ENCODE measurements around the gene BAD. TPM values are rescaled to one million over a fixed set of nuclear protein-coding genes. Genes with fewer than 3 reads are reported as not detected.

BAD gene
- total RNA-seq, 1 experiment from 2014 or later, result 50.5 TPM

- Mint-ChIP-seq H3K4me3 (ENCODE audit: unreplicated experiment) (peak within 1 kb of the TSS; percentile 84), H3K27ac (ENCODE audit: unreplicated experiment) (peak within 1 kb of the TSS; percentile 97), H3K27me3 (ENCODE audit: insufficient read depth, unreplicated experiment) (no peaks in the 10 kb centered on the region), H3K4me1 (ENCODE audit: low read depth, unreplicated experiment) (peaks cover 28% of the 10 kb centered on the region), H3K36me3 (ENCODE audit: insufficient read depth, unreplicated experiment) (peaks cover 69% of the 10 kb centered on the region), H3K9me3 (ENCODE audit: unreplicated experiment) (no peaks in the 10 kb centered on the region)
- intact Hi-C loops (cut with micrococcal nuclease; ENCODE audit: unreplicated experiment), result loop anchor here (1.0 to 5.0 kb wide), 6 partner anchors 13 to 331 kb away; partner anchors contain the start of gene ESRRA
- H3K36me3 ChIP-seq (ENCODE audit: control insufficient read depth, insufficient read depth, low read length), result peaks cover 5% of the 10 kb centered on the region
- POLR2A ChIA-PET, result interaction anchor here (0.6 to 2.6 kb wide), 35 partner anchors 11 to 817 kb away, joined by 3 to 86 read pairs (median 6); partner anchors contain the start of genes BAD, ESRRA, GPR137 and MACROD1
- H3K9me3 ChIP-seq, result no peaks in the 10 kb centered on the region
- H3K4me1 ChIP-seq, result peaks cover 21% of the 10 kb centered on the region
- no peaks in the 10 kb centered on the region for H3K27me3 ChIP-seq (replicated peaks; ENCODE audit: control insufficient read depth, insufficient read depth, low read length)
- peak; percentile 98 for DNase-seq
- no TSS peak for BruUV-seq (replicated peaks)
- H3K4me3 ChIP-seq (ENCODE audit: low read depth, low read length), result peak within 1 kb of the TSS; percentile 70
- TF ChIP-seq CTCF (IDR thresholded peaks at IDR 0.05; ENCODE audit: insufficient read depth in 1 of 2, low read depth in 1 of 2, low read length in 1 of 2, severe bottlenecking in 1 of 2, unreplicated experiment in 1 of 2), result peak in 1 of 2 experiments; percentile 56
- CTCF ChIA-PET, result interaction anchor here (0.6 to 3.6 kb wide), 35 partner anchors 9 to 957 kb away, joined by 3 to 274 read pairs (median 6); partner anchors contain the start of genes CATSPERZ, ESRRA, MACROD1 and SF1
These were observed 33.7 kb upstream of the BAD start, which contains the start of gene PRDX5 for GRCh38 chr11:64317961-64318765. Gene PRDX5, plus strand, starts transcription at chr11:64318121. Its CDS starts 95 bp downstream, at chr11:64318216.

- intact Hi-C loops (cut with micrococcal nuclease; ENCODE audit: unreplicated experiment), result loop anchor here (1.0 to 5.0 kb wide), 6 partner anchors 12 to 331 kb away; partner anchors contain the start of gene ESRRA
- Mint-ChIP-seq H3K27me3 (ENCODE audit: insufficient read depth, unreplicated experiment) (no peaks in the 10 kb centered on the region), H3K27ac (ENCODE audit: unreplicated experiment) (peak within 1 kb of the TSS; percentile 97), H3K9me3 (ENCODE audit: unreplicated experiment) (no peaks in the 10 kb centered on the region), H3K4me3 (ENCODE audit: unreplicated experiment) (peak within 1 kb of the TSS; percentile 84), H3K36me3 (ENCODE audit: insufficient read depth, unreplicated experiment) (peaks cover 72% of the 10 kb centered on the region), H3K4me1 (ENCODE audit: low read depth, unreplicated experiment) (peaks cover 35% of the 10 kb centered on the region)
- no TSS peak for BruUV-seq (replicated peaks)
- ChIA-PET POLR2A (interaction anchor here (0.5 to 2.6 kb wide), 37 partner anchors 12 to 1192 kb away, joined by 3 to 86 read pairs (median 6); partner anchors contain the start of genes BAD, ESRRA, GPR137 and MACROD1), CTCF (interaction anchor here (0.6 to 3.6 kb wide), 34 partner anchors 9 to 958 kb away, joined by 3 to 274 read pairs (median 6); partner anchors contain the start of genes CATSPERZ, ESRRA, MACROD1 and SF1)
- Histone ChIP-seq H3K36me3 (ENCODE audit: control insufficient read depth, insufficient read depth, low read length) (peaks cover 5% of the 10 kb centered on the region), H3K4me1 (peaks cover 15% of the 10 kb centered on the region), H3K4me3 (ENCODE audit: low read depth, low read length) (peak within 1 kb of the TSS; percentile 70), H3K27me3 (replicated peaks; ENCODE audit: control insufficient read depth, insufficient read depth, low read length) (no peaks in the 10 kb centered on the region), H3K9me3 (no peaks in the 10 kb centered on the region)
- peak; percentile 97 to 100 for DNase-seq
- TF ChIP-seq CTCF (IDR thresholded peaks at IDR 0.05; ENCODE audit: insufficient read depth in 1 of 2, low read depth in 1 of 2, low read length in 1 of 2, severe bottlenecking in 1 of 2, unreplicated experiment in 1 of 2), result no peak
These were observed 33.0 kb upstream of the BAD start, which contains the start of gene TRMT112 for GRCh38 chr11:64317325-64317960. Gene TRMT112, minus strand, starts transcription at chr11:64317559. Its CDS starts 33 bp downstream, at chr11:64317526.

All from Caco-2 (cell line).